HL-60/S4 treated with retinoic acid at 250 ng/mL for 4 days and 3 days (cell line): ENCODE measurements around the gene NCOA1.

Experiments used
- in situ Hi-C: fragments of 300-500 bp; cut with MboI; formaldehyde crosslinking; loops from 2 replicates; pipeline ENCODE4 v1.7.0; 2022; ENCODE audit warnings: low sequenced_read_pairs

The NCOA1 gene

DNA sequence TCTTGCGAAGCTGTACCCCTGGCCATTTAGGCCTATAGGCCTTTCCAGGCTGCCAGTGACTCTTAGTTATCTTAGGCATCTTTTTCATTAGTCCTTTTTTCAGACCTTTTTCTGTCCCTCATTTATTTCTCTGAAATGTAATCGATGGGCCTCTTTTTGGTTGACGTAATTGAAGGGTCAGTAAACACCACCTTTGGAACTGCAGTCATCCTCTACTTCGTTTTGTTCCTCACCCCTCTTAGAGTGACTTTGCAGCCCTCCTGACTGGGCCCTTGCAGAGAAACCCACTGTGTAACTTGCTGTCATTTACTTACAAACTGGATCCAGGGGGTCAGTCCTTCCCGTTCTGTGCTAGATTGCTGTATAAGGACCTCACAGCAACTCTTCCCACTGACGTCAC is 325.4 kb downstream of the NCOA1 start:
- in situ Hi-C loops, result no loop called here

DNA sequence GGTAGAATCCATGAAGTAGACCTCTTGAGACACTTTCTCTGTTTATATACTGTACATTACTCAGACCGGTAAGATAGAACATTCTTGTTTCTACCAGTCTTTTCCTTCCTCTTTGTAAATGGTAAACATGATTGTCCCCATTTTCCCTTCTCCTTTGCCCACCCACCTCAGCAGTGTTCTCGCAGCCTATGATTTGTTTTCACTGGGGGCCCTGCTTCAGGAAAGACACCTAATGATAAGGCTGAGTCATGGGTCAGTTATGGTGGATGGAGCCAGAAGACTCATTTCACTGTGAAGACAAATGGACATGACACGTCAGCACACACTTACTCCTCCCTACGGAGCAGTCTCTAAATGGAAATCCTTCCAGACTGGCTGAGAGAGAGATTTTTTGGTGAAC is 325.8 kb downstream of the NCOA1 start:
- in situ Hi-C loops, result no loop called here

DNA sequence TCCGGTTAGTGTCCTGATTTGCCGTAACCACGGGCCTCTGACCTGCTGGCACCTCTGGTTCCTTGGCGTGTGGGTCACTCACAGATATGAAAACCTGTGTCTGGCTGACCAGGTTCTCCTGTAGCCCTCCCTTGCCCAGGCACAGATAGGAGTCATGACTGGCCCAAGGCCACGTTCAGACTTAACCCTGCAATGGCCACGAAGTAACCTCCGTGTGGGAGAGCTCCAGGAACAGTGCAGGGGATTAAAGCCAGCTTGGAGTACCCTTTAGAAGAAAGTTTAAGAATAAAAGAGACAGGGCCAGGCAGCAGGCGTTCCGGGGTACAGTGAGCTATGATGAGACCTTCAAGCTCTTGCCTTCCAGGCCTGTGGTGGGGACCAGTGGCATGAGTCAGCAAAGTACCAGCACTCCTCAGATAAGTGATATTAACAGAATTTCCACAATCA is 327.7 kb downstream of the NCOA1 start:
- in situ Hi-C loops, result no loop called here

DNA sequence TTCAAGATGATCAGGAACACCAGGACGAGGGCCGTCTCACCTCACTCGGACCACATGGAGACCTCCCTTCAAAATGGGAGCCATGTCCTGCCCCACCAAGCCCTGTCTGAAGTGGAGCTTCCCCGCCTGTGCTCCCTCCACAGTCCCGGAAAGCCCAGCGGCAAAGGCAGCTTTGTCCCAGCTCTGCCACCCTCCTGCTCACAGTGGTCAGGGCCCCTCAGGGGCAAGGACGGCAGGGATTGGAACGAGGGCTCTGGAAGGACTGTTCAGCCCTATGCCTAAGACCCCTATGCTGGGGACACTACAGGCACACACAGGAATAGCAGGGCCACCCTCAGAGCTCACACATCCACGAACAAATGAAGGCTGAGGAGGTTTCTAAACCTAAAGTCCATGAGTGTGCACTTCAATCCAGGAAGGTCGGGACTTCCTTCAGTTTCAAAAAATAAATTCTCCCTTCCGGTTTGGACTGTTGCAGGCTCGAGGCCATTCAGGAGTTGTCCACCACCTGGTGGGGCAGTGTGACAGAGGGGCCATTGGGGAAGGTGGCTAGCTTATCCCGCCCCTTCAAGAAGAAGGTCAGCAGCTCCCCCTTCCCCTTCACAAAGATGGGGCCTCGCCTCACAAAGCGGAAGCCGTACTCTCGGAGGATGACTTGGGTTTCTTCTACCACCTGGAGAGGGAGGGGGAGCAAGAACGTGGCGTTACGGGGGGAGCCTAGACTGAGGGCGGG is 328.6 kb downstream of the NCOA1 start:
- in situ Hi-C loops, result loop anchor here (10.0 kb wide), 1 partner anchor 405 kb away; no protein-coding TSS in a partner anchor

DNA sequence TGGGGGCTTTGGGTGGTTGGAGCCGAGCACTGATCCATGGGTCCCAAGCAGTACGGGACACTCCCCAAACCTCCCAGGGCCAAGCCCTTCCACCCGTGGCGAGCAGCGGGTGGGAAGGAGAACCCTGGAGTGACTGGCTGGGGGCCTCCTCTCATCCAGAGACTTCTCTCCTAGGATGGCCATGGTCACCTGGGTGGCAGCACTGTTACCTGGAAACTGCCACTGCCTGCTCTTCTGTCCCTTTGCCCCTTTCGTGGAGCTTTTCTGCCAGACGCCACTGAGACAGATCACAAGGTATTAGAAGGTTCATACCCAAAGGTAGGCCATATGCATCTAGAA is 329.1 kb downstream of the NCOA1 start:
- in situ Hi-C loops, result loop anchor here (10.0 kb wide), 1 partner anchor 405 kb away; no protein-coding TSS in a partner anchor
